ENCODE measurements around the gene SPATA24.

GRCh38 chr5:139415869-139416268 is 12.0 kb upstream of the SPATA24 start:
- no peak for TF ChIP-seq ZNF10 (CRISPR knock-in tag; IDR thresholded peaks at IDR 0.05; ENCODE audit: borderline replicate concordance, low read depth)
- TF ChIP-seq CEBPB (IDR thresholded peaks at IDR 0.05; ENCODE audit: borderline replicate concordance, low read depth, low read length), result no peak
- no peak for TF ChIP-seq JUND (CRISPR knock-in tag; IDR thresholded peaks at IDR 0.05)
- no peak for TF ChIP-seq JDP2 (CRISPR knock-in tag; IDR thresholded peaks at IDR 0.05; ENCODE audit: borderline replicate concordance)
- no peak for TF ChIP-seq ZNF136 (CRISPR knock-in tag; IDR thresholded peaks at IDR 0.05; ENCODE audit: low read depth)
- no peak for TF ChIP-seq CTCF (CRISPR knock-in tag; IDR thresholded peaks at IDR 0.05)
- no peak for TF ChIP-seq ZNF616 (CRISPR knock-in tag; IDR thresholded peaks at IDR 0.05; ENCODE audit: low read depth)
- no peak for TF ChIP-seq HNRNPL (IDR thresholded peaks at IDR 0.05; ENCODE audit: low read depth, low read length)
- no peak for TF ChIP-seq CREM (IDR thresholded peaks at IDR 0.05)
- TF ChIP-seq CREM (CRISPR knock-in tag; IDR thresholded peaks at IDR 0.05), result no peak
- no peak for TF ChIP-seq CREB1 (IDR thresholded peaks at IDR 0.05)
- no peak for TF ChIP-seq CREB1 (CRISPR knock-in tag; IDR thresholded peaks at IDR 0.05)
- no peak for TF ChIP-seq FOXJ3 (CRISPR knock-in tag; IDR thresholded peaks at IDR 0.05; ENCODE audit: borderline replicate concordance)
- TF ChIP-seq EHMT2 (IDR thresholded peaks at IDR 0.05; ENCODE audit: borderline replicate concordance, low read depth, low read length), result no peak

Data from HepG2 (cell line).